T-helper 1 cell treated with Interleukin-12 subunit alpha and Interleukin-12 subunit beta and Interleukin-4 antibody, amounts not matched to agents 30 ng/mL and 1 ng/mL, for 36 hours (primary cell): ENCODE results near the gene KLK7. TPM values are rescaled to one million over a fixed set of nuclear protein-coding genes. Genes with fewer than 3 reads are reported as not detected.

Source experiments
- intact Hi-C: fragments of 100-400 bp; cut with micrococcal nuclease; formaldehyde crosslinking; loops from one replicate; pipeline ENCODE4 v1.15.1; 2024
- total RNA-seq: library from RNA; stranded (reverse); gene quantifications from 2 replicates; pipeline ENCODE4 v1.2.3, GENCODE V29; 2022

KLK7 gene
- total RNA-seq, 1 donor from 2014 or later: not detected

DNA sequence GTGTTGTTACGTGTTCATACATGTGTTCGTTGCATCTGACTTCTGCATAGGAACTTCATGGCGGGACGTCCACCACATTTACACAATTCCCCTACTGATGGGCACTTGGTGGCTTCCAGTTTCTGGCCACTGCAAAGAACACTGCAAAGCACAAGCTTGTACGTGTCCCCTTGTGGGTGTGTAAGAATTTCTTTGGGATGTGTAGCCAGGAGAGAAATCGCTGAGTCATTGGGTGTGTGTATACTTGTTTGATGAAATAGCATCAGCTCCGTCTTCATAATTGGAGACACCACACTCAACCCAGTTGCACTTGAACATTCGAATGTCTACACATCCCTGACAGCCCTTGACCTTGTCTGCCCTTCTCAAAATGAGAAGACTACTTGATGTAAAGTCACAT lies 50.1 kb downstream of the KLK7 start:
- intact Hi-C loops: no loop called here

DNA sequence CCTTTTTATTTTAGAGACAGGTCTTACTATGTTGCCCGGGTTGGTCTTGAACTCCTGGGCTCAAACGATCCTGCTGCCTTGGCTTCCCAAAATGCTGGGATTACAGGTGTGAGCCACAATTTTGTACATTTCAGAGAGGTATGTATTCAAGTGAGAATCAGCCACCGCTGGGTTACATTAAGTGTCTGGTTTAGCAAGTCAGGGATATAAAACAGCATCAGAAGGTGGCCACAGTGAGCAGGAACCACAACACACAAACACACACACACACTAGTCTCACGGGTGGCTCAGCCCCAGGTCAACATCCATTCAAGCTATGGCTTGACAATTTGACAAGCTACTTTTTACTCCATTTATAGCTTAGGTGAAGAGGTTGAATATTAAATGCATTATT lies 51.0 kb downstream of the KLK7 start:
- intact Hi-C loops: no loop called here

DNA sequence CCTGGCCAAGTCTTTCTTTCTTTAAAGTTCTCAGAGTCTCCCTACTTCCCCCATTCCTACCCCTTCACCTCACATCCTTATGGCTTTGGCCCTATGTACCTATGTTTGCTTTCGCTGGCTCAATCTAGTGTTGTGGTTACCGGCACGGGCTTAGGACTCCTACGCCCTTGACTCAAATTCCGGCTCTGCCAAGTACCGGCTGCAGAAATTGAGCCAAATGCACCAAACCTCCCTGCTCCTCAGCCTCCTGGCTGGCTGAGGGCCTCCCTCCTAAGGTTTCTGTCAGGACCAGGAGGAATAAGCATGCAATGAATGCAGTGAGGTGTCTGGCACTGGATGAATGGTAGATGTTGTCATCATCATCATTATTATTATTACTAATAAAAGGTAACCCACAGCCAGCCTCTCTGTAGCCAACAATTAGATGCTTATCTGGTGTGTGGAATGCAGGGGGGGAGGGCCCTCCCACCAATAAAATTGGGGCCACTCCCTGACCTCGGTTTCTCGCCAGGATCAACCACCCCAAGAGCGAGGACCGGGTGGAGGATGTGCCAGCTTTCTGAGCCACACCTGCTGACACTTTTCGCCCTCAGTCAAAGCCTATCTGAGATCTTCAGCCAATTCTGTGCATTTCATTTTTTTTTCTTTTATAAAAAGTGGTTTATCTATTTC lies 51.6 kb downstream of the KLK7 start:
- intact Hi-C loops: no loop called here

DNA sequence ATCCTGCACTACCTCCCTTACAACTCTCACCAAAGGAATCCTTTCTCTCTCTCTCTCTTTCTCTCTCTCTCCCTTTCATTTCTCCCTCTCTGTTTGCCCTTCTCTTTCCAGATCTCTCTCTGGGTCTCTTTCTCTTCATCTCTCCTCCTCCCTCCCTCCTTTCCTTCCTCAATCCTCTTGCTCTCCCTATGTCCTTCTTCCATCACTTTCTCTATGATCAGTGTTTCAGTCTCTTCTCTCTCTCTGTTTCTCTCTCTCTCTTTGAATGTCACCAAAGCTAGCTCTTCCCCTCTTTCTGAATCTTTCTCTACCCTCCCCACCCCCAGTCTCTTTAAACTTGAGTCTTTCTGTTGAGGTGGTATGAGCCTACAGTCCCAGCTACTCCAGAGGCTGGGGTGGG lies 52.7 kb downstream of the KLK7 start:
- intact Hi-C loops: no loop called here

DNA sequence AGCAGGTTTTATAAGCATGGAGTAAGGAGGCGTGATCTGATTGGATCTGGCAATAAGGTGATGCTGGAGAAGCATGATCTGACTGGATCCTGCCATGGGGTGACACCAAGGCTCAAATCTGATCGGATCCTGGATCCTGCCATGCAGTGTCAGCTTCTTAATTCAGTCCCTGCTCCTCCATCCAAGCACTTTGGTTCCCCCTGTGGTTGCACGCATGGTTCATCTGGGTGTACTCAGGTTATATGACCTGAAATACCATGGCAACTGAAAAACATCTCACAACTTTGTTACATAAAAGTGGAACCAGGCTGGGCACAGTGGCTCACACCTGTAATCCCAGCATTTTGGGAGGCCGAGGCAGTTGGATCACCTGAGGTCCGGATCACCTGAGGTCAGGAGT lies 54.9 kb downstream of the KLK7 start:
- intact Hi-C loops: loop anchor here (1.0 kb wide), 1 partner anchor 240 kb away; no protein-coding TSS in a partner anchor

Other genes with a start within 250 kb of the KLK7 start
- not detected in 2 replicates for gene GPR32, start 213.5 kb downstream of the KLK7 start, total RNA-seq
- not detected in 2 replicates for gene ACP4, start 193.5 kb downstream of the KLK7 start, total RNA-seq
- gene KLK1, start 160.1 kb downstream of the KLK7 start, total RNA-seq: 1.1 and 1.6 TPM in 2 replicates
- not detected in 2 replicates for gene KLK15, start 150.3 kb downstream of the KLK7 start, total RNA-seq
- not detected in 2 replicates for gene KLK3, start 129.0 kb downstream of the KLK7 start, total RNA-seq
- 0.24 TPM in 1 of 2 replicates, not detected in the other for gene KLK2, start 110.5 kb downstream of the KLK7 start, total RNA-seq
- not detected in 2 replicates for gene KLK4, start 72.5 kb downstream of the KLK7 start, total RNA-seq
- gene KLK5, start 30.9 kb downstream of the KLK7 start, total RNA-seq: not detected in 2 replicates
- gene KLK6, start 14.3 kb downstream of the KLK7 start, total RNA-seq: not detected in 2 replicates
- gene KLK8, start 17.7 kb upstream of the KLK7 start, total RNA-seq: not detected in 2 replicates
- gene KLK10, start 35.8 kb upstream of the KLK7 start, total RNA-seq: not detected in 2 replicates
- not detected in 2 replicates for gene KLK11, start 42.7 kb upstream of the KLK7 start, total RNA-seq
- gene KLK12, start 51.1 kb upstream of the KLK7 start, total RNA-seq: not detected in 2 replicates
- not detected in 2 replicates for gene KLK13, start 81.2 kb upstream of the KLK7 start, total RNA-seq
- gene KLK14, start 99.0 kb upstream of the KLK7 start, total RNA-seq: 0.85 and 0.93 TPM in 2 replicates
- 8.2 and 9.1 TPM in 2 replicates for gene CTU1, start 124.5 kb upstream of the KLK7 start, total RNA-seq
- gene SIGLEC9, start 141.0 kb upstream of the KLK7 start, total RNA-seq: 0.12 and 0.29 TPM in 2 replicates
- gene SIGLEC7, start 158.4 kb upstream of the KLK7 start, total RNA-seq: not detected in 2 replicates
- gene CD33, start 241.2 kb upstream of the KLK7 start, total RNA-seq: 8.5 and 10.4 TPM in 2 replicates